ENCODE data around the gene PRRT3.
"Not testable (repeated sequence)": the region's sequence is repeated elsewhere in the genome, so short reads cannot be mapped to it uniquely, and the experiment has no call there.

PRRT3 gene

DNA sequence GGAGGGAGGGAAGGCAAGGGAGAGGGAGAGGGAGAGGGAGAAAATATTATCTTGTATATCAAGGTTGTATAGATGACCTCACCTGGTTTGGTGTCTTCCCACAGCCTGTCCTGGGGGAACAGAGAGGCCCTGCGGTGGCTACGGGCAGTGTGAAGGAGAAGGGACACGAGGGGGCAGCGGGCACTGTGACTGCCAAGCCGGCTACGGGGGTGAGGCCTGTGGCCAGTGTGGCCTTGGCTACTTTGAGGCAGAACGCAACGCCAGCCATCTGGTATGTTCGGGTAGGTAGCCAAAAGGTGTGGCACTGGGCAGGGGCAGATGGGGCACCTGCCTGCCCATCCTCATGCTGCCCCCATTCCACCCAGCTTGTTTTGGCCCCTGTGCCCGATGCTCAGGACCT is 11.5 kb downstream of the PRRT3 start:
- TF ChIP-seq POLR2A (IDR thresholded peaks at IDR 0.05; ENCODE audit: extremely low read depth, insufficient read length): no peak
- TF ChIP-seq, protein P1, sequence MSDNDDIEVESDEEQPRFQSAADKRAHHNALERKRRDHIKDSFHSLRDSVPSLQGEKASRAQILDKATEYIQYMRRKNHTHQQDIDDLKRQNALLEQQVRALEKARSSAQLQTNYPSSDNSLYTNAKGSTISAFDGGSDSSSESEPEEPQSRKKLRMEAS (IDR thresholded peaks at IDR 0.05; ENCODE audit: low read depth, low read length): no peak
- TF ChIP-seq, protein P2, sequence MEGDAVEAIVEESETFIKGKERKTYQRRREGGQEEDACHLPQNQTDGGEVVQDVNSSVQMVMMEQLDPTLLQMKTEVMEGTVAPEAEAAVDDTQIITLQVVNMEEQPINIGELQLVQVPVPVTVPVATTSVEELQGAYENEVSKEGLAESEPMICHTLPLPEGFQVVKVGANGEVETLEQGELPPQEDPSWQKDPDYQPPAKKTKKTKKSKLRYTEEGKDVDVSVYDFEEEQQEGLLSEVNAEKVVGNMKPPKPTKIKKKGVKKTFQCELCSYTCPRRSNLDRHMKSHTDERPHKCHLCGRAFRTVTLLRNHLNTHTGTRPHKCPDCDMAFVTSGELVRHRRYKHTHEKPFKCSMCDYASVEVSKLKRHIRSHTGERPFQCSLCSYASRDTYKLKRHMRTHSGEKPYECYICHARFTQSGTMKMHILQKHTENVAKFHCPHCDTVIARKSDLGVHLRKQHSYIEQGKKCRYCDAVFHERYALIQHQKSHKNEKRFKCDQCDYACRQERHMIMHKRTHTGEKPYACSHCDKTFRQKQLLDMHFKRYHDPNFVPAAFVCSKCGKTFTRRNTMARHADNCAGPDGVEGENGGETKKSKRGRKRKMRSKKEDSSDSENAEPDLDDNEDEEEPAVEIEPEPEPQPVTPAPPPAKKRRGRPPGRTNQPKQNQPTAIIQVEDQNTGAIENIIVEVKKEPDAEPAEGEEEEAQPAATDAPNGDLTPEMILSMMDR (IDR thresholded peaks at IDR 0.05; ENCODE audit: low read depth, low read length): no peak
- no peak for TF ChIP-seq MYC (IDR thresholded peaks at IDR 0.05; ENCODE audit: low read depth, low read length)
- H3K4me3 ChIP-seq (ENCODE audit: low read depth, low read length): no peak overlapping the region
- no peak for DNase-seq (ENCODE audit: low read depth)

DNA sequence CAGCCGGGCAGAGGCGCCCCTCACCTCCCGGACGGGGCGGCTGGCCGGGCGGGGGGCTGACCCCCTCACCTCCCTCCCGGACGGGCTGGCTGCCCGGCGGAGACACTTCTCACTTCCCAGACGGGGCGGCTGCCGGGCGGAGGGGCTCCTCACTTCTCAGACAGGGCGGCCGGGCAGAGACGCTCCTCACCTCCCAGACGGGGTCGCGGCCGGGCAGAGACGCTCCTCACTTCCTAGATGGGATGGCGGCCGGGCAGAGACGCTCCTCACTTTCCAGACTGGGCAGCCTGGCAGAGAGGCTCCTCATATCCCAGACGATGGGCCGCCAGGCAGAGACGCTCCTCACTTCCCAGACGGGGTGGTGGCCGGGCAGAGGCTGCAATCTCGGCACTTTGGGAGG is 12.3 kb downstream of the PRRT3 start:
- not testable (repeated sequence) for H3K4me3 ChIP-seq (ENCODE audit: low read depth, low read length); DNase-seq (ENCODE audit: low read depth)

DNA sequence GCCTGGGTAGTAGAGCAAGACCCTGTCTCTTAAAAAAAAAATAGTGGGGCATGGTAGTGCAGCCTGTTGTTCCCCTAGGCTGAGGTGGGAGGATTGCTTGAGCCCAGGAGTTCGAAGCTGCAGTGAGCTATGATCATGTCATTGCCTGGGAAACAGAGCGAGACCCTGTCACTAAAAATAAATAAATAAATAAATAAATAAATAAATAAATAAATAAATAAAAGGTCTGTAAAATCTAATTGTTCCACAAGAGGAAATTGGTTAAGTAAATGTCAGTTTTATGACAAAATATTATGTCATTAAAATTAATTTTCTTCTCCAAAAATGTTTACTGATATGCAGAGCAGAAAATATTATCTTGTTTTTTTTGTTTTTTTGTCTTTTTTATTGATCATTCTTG is 13.2 kb downstream of the PRRT3 start:
- H3K4me3 ChIP-seq (ENCODE audit: low read depth, low read length): no peak overlapping the region
- no peak for TF ChIP-seq MYC (IDR thresholded peaks at IDR 0.05; ENCODE audit: low read depth, low read length)
- TF ChIP-seq, protein P1 (IDR thresholded peaks at IDR 0.05; ENCODE audit: low read depth, low read length): no peak
- TF ChIP-seq, protein P2 (IDR thresholded peaks at IDR 0.05; ENCODE audit: low read depth, low read length): no peak
- no peak for TF ChIP-seq POLR2A (IDR thresholded peaks at IDR 0.05; ENCODE audit: extremely low read depth, insufficient read length)
- DNase-seq (ENCODE audit: low read depth): no peak

DNA sequence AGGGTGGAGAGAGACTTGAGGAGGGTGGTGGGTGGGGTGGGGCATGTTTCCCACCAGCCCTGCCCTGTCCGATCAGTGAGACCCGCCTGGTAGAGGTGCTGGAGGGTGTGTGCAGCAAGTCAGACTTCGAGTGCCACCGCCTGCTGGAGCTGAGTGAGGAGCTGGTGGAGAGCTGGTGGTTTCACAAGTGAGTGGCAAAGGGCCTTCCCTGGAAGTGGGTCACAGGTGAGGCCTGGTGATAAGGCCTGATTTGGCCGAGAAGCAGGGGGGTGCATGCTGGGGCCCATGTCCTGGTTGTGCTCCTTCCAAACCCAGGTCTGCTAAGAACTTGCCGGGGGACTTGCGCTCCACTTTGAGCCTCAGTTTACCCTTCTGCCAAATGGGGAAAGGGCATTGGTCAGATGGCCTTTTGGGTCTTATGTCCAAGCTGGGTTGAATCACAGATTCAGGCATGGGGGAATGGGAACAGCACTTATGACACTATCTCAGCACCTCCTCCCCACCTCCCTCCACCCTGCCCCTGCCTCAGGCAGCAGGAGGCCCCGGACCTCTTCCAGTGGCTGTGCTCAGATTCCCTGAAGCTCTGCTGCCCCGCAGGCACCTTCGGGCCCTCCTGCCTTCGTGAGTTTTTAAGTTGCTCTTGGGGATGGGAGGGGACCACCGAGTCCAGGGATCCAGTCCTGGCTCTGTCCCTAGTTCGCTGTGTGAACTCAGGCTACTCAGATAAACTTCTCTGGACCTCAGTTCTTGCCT is 14.5 kb downstream of the PRRT3 start:
- TF ChIP-seq MYC (IDR thresholded peaks at IDR 0.05; ENCODE audit: low read depth, low read length): no peak
- TF ChIP-seq, protein P2 (IDR thresholded peaks at IDR 0.05; ENCODE audit: low read depth, low read length): no peak
- TF ChIP-seq POLR2A (IDR thresholded peaks at IDR 0.05; ENCODE audit: extremely low read depth, insufficient read length): no peak
- TF ChIP-seq, protein P1 (IDR thresholded peaks at IDR 0.05; ENCODE audit: low read depth, low read length): no peak

DNA sequence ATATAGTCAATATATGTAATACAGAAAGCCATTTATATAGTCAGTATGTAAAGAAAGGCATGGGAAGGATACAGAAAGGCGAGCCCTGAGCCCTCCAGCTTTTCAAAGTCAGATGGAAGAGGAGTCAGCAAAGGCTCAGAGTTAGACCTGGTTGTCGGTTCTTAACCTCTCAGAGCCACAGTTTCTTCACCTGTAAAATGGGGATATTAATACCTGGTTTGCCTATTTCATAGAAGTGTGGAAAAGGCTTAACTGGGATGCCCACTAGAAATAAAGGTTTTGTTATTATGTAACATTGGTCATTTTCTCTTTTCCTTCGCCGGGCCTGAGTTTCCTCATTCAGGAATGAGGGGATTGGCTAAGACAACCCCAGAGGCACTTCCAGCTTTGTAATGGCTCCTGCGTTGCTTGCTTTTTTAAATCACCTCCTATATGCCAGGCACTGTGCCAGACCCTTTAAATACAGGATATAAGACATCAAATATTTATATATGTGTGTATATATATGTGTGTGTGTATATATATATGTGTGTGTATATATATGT is 16.2 kb downstream of the PRRT3 start:
- no peak for DNase-seq (ENCODE audit: low read depth)
- TF ChIP-seq MYC (IDR thresholded peaks at IDR 0.05; ENCODE audit: low read depth, low read length) (no peak), POLR2A (IDR thresholded peaks at IDR 0.05; ENCODE audit: extremely low read depth, insufficient read length) (no peak)
- TF ChIP-seq, protein P2 (IDR thresholded peaks at IDR 0.05; ENCODE audit: low read depth, low read length): no peak
- TF ChIP-seq, protein P1 (IDR thresholded peaks at IDR 0.05; ENCODE audit: low read depth, low read length): no peak
- no peak overlapping the region for H3K4me3 ChIP-seq (ENCODE audit: low read depth, low read length)

More for the DNA sequence above, 14.5 kb downstream of the PRRT3 start:
- DNase-seq (ENCODE audit: low read depth): no peak
- H3K4me3 ChIP-seq (ENCODE audit: low read depth, low read length): no peak overlapping the region

DNA sequence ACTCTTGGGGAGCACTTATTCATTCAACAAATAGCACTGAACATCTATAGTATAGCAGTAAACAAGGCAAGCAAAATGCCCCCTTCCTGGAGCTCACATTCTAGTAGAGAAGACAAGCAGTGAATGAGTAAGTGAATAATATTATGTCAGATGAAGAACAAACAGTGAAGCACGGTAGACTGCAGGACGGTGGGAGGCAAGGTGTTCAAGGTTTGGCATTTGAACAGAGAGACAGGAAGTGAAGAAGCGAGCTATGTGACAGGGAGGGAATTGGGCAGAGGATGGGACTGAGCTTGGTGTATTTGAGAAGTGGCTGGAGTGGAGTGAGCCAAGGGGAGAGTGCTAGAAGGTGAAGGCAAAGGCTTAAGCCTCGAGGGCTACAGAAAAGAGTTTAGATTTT is 17.2 kb downstream of the PRRT3 start:
- no peak for DNase-seq (ENCODE audit: low read depth)
- H3K4me3 ChIP-seq (ENCODE audit: low read depth, low read length): peak overlapping the region; percentile 79
- TF ChIP-seq, protein P2 (IDR thresholded peaks at IDR 0.05; ENCODE audit: low read depth, low read length): no peak
- no peak for TF ChIP-seq MYC (IDR thresholded peaks at IDR 0.05; ENCODE audit: low read depth, low read length)
- TF ChIP-seq, protein P1 (IDR thresholded peaks at IDR 0.05; ENCODE audit: low read depth, low read length): no peak
- no peak for TF ChIP-seq POLR2A (IDR thresholded peaks at IDR 0.05; ENCODE audit: extremely low read depth, insufficient read length)
